ENCODE measurements around the gene TBCEL. TPM values are rescaled to one million over a fixed set of nuclear protein-coding genes. Genes with fewer than 3 reads are reported as not detected.
A peak's percentile ranks its signal among the peaks of the same experiment; 100 is the strongest.
"Not testable (repeated sequence)": the region's sequence is repeated elsewhere in the genome, so short reads cannot be mapped to it uniquely, and the experiment has no call there.

Gene TBCEL
- total and polyA plus RNA-seq, 12 donors: 3.9 to 39.9 (median 28.8) TPM

DNA sequence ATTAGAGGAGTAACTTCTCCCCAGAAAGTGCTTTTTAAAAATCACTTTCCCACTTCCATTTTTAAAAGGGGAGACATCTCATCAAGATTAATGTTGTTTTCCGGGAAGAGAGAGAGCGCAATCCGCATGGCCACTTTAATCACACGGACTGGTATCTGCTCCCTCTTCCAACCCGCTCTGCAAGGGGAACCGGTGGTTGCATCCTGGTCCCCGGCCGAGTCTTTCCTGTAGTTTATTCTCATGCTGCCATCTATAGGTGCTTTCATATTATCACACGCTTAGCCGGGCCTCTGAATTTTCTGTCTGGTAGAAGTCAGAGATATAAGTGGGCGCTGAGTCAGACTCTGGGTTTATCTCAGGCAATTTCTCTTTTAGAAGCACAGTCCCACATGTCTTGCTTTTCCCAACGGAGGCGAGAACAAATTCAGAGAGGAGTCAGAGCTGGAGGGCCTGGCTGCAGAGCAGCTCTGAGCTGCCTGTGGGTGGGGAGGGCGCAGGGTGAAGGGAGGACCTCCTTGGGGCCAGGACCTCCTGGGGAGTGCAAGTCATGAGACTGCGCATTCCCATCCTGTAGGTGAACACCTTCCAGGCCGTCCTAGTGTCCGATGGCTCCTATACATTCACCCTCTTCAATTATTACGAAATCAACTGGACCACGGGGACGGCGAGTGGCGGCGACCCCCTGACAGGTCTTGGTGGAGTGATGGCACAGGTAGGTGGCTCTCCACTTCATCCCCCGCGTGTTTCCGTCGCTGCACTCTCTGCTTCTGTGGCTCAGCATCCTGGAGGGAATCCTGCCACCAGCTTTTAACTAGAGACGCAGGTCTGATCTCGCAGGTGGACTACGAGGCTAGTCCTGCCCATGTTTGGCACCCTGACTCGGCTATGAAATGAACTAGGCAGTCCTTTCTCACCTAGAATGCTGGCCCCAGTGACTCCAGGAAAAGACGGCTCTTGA lies 88.9 kb downstream of the TBCEL start:
- H3K4me1 ChIP-seq: peaks cover 0 to 19% (median 7%) of the 10 kb centered on the region in 9 donors
- WGBS, 2 donors: 50 to 51% methylated on average over 32 of the region's 32 CpGs
- H3K36me3 ChIP-seq: no peaks in the 10 kb centered on the region
- intact Hi-C loops (cut with DNase I): loop anchor here in 9 of 10 donors (1.0 to 10.0 kb wide), 9 partner anchors 158 to 602 kb away; partner anchors contain the start of gene GRIK4 (in 7 of the 9)
- peak; percentile 37 to 76 (median 66) for TF ChIP-seq CTCF (IDR thresholded peaks at IDR 0.05)
- DNase-seq (peak; percentile 48 to 69), ATAC-seq (peak; percentile 83 to 95 (median 90))
- H3K4me3 ChIP-seq: no peak overlapping the region
- H3K27me3 ChIP-seq: peaks cover 0 to 21% (median 0%) of the 10 kb centered on the region in 7 donors
- H3K27ac ChIP-seq: no peak overlapping the region
- no peaks in the 10 kb centered on the region for H3K9me3 ChIP-seq

DNA sequence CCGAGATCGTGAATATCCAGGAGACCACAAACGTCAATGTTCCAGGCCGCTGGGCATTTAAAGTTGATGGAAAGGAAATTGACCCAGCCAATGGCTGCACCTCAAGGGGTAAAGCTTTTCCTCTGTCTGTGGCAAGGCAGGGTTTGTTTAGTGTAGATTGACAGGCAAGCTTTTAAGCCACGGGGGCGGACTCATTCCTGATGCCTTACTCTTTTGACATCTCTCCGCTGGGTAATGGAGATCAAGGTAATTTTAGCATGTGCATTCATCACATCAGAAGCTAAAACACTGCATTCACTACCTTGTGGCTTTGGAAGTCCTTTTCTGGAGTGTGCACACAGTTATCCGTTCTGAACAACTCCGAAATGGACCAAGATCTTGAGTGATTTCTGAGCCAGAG lies 89.7 kb downstream of the TBCEL start:
- Histone ChIP-seq H3K27me3 (peaks cover 0 to 21% (median 0%) of the 10 kb centered on the region in 7 donors), H3K4me3 (no peak overlapping the region), H3K27ac (no peak overlapping the region), H3K4me1 (peaks cover 0 to 19% (median 7%) of the 10 kb centered on the region in 9 donors), H3K9me3 (no peaks in the 10 kb centered on the region), H3K36me3 (no peaks in the 10 kb centered on the region)
- TF ChIP-seq CTCF (IDR thresholded peaks at IDR 0.05): no peak
- 78 to 80% methylated on average over 9 of the region's 9 CpGs for WGBS, 2 donors
- intact Hi-C loops (cut with DNase I): loop anchor here in 9 of 10 donors (2.0 to 10.0 kb wide), 8 partner anchors 159 to 603 kb away; partner anchors contain the start of gene GRIK4 (in 6 of the 9)
- DNase-seq (no peak), ATAC-seq (no peak)

DNA sequence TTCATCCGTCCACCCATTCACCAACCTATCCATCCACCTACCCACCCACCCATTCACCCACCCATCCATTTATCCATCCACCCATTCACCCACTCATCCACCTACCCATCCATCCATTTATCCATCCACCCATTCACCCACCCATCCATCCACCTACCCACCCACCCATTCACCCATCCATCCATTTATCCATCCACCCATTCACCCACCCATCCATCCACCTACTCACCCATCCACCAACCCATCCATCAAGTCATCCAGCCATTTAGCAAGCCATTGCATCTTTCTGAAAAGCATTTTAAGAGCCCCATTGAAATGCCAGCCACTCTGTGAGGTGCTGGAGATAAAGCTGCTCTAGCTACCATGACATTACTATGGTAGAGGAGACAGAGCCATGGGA lies 91.1 kb downstream of the TBCEL start:
- ATAC-seq, DNase-seq, H3K4me3 ChIP-seq, H3K36me3 ChIP-seq, H3K9me3 ChIP-seq, H3K27ac ChIP-seq: not testable (repeated sequence)
- WGBS, 2 donors: 95 to 100% methylated on average over 1 of the region's 1 CpG
- peaks cover 0 to 19% (median 7%) of the 10 kb centered on the region in 9 donors for H3K4me1 ChIP-seq
- peaks cover 0 to 21% (median 0%) of the 10 kb centered on the region in 7 donors for H3K27me3 ChIP-seq
- intact Hi-C loops (cut with DNase I): loop anchor here in 4 of 10 donors (10.0 kb wide), 3 partner anchors 160 to 600 kb away; partner anchors contain the start of gene GRIK4 (in 1 of the 4)

DNA sequence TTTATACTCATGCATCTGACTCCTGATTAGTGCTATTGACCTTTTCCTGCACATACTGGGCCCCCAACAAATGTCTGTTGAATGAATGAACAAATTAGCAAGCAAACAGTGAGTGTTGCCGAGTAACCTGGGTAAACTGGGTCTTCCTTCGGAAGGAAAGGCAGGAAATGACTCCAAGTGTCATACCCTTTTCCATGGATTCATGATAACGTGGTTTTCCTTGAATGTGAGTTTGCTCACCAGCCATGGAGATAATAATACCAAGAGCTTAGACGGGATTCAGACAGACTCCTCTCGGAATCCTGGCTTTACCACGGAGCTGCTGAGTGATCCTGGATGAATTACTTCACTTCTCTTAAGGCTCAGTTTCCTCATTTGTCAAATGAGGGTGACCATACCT lies 93.9 kb downstream of the TBCEL start:
- Histone ChIP-seq H3K4me3 (no peak overlapping the region), H3K9me3 (peaks cover 0 to 13% (median 8%) of the 10 kb centered on the region in 11 donors), H3K4me1 (peaks cover 0 to 4% (median 2%) of the 10 kb centered on the region in 9 donors), H3K27ac (no peak overlapping the region), H3K36me3 (no peaks in the 10 kb centered on the region), H3K27me3 (peaks cover 0 to 10% (median 0%) of the 10 kb centered on the region in 7 donors)
- DNase-seq (no peak), ATAC-seq (peak in 1 of 8 donors; percentile 12)
- 46 to 47% methylated on average over 6 of the region's 6 CpGs for WGBS, 2 donors
- no peak for TF ChIP-seq CTCF (IDR thresholded peaks at IDR 0.05)
- intact Hi-C loops (cut with DNase I): loop anchor here in 4 of 10 donors (10.0 kb wide), 3 partner anchors 163 to 603 kb away; partner anchors contain the start of gene GRIK4 (in 1 of the 4)
